NCI-H345 treated with DMSO at 0.1 percent for 48 hours (cell line): ENCODE results near the gene KRT24.
"Not testable (repeated sequence)": the region's sequence is repeated elsewhere in the genome, so short reads cannot be mapped to it uniquely, and the experiment has no call there.

Source experiments
- DNase-seq: peaks from one replicate; lab custom pipeline; 2025; ENCODE audit not compliant: unreplicated experiment; lab: John Stamatoyannopoulos, UW

Gene KRT24

GRCh38 chr17:40703652-40704051, at the start of gene KRT24:
TSS of gene KRT24 (minus strand) at chr17:40703752. CDS start at chr17:40703693, 59 bp downstream.
- DNase-seq: no peak

DNA sequence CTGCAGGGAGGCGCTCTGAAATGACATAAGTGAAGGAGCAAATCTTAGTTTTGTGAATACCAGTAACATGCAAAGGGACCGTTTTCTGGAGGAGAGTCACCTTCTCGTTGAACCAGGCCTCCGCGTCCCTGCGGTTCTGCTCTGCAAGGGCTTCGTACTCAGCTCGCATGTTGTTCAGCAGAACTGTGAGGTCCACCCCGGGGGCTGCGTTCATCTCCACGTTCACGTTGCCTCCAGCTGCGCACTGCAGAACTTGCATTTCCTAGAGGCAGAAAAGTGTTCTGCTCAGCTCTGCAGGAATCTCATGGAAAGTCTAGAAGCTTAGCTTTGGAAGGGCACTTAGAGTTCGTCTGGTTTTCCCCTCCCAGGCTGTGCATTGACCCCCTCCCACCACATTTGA, 47.5 kb upstream of the KRT24 start:
- DNase-seq: no peak

GRCh38 chr17:40750391-40750790, 46.8 kb upstream of the KRT24 start:
- no peak for DNase-seq

DNA sequence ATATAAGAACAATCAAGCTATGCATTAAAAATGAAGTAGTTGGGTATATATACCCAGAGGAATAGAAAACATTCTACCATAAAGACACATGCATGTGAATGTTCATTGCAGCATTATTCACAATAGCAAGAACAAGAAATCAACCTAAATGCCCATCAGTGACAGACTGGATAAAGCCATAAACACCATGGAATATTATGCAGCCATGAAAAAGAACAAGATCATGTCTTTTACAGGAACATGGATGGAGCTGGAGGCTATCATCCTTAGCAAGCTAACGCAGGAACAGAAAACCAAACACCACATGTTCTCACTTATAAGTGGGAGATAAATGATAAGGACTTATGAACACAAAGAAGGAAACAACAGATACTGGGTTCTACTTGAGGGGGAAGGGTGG, 45.1 kb upstream of the KRT24 start:
- not testable (repeated sequence) for DNase-seq

DNA sequence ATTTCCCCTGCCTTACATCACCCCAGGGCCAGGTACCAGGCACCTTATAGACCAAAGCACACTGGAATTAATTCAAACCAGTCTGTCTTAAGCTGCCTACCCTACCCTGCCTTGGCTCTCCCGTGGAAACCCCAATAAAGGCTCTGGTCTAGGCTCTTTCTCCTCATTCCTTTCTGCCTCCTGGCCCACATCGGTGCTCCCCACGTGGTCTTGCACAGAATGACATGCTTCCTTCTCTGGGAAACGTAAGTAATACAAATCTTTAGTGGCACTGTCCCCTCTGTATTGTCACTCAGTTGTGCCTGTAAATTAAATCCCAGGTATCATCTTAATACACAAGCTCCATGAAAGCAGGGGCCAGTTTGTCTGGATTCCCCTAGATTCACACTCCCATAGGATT, 35.0 kb upstream of the KRT24 start:
- no peak for DNase-seq

- DNase-seq: no peak
Observed at GRCh38 chr17:40735016-40735415, 31.5 kb upstream of the KRT24 start.

GRCh38 chr17:40734018-40734417, 30.5 kb upstream of the KRT24 start:
- DNase-seq: no peak

GRCh38 chr17:40730970-40731369, 27.4 kb upstream of the KRT24 start:
- DNase-seq: no peak

GRCh38 chr17:40727447-40728231, 24.1 kb upstream of the KRT24 start:
- no peak for DNase-seq

- no peak for DNase-seq
Observed at GRCh38 chr17:40726919-40727318, 23.4 kb upstream of the KRT24 start.

GRCh38 chr17:40724656-40725055, 21.1 kb upstream of the KRT24 start:
- no peak for DNase-seq

DNA sequence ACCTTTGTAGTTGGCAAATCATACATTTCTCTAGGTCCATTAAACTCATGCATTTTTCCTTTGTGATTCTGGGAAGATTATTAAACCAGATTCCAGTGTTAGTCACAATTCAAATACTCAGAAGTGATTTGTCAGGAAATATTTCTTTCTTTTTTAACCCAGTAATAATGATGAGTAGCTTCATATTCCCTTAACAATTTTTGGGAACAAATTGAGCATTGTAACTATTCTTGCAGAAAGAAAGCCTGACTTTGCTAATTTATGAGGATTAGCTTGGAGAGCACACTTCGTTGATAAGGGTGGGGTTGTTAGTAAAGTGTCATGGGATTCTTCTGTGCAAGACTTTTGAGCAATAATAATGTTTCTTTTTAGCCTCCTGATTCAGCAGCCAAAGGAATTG, 18.7 kb upstream of the KRT24 start:
- DNase-seq: no peak

GRCh38 chr17:40720899-40721298, 17.3 kb upstream of the KRT24 start:
- DNase-seq: no peak

DNA sequence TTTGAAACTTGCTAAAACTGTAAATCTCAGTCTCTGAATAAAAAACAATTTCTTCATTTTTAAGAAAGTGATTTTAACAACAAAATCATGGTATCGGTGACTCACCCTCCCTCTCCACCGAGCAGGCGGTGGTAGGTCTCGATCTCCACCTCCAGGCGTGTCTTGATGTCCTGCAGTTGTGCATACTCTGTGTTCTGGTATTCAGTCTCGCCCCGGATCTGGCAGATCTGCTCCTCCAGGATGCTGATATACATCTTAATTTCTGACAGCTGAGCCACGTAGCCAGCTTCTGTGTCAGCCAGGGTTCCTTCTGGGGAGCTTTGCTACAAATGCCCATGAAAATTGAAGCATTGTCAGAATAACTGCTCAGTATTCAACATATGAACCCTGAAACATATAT, 15.4 kb upstream of the KRT24 start:
- DNase-seq: no peak

GRCh38 chr17:40717776-40718175, 14.2 kb upstream of the KRT24 start:
- no peak for DNase-seq

- DNase-seq: no peak
Observed at GRCh38 chr17:40714473-40714872, 10.9 kb upstream of the KRT24 start.

- DNase-seq: no peak
Observed at GRCh38 chr17:40707745-40708144, 4.2 kb upstream of the KRT24 start.

DNA sequence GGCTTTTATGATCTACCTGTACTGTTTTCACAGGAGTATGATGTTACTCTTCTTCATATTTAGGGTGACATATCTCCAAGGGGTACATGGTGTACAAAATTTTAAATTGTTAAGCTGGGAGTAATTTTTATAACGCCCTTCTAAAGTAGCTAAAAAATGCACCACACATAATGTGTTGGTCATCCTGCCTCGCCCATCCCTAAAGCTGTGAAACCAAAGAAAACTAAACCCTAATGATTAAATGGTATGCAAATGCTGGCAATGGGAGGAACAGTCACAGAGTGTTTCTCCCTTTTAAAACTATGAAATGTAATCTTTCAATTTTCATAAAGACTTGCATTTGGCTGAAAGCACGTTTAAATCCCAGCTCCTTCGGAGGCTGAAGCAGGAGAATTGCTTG, 2.0 kb upstream of the KRT24 start:
- no peak for DNase-seq

DNA sequence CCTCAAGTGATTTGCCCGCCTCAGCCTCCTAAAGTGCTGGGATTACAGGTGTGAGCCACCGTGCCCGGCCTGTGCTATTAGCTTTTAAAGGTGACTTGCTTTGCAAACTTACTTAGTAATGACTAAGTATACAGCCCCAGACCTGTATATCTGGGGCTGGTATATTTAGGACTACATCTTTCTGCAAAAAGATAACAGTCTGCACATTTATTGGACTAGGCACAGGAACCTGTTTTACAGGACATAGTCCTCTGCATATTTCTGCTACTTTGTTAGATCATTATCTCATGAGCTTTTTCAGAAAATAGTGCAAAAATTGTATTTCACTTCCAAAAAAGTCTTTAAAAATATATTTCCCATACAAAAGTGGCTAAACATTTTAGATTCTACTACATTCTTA, 1.3 kb downstream of the KRT24 start:
- no peak for DNase-seq

GRCh38 chr17:40699853-40700252, 3.7 kb downstream of the KRT24 start:
- no peak for DNase-seq

GRCh38 chr17:40699371-40699770, 4.2 kb downstream of the KRT24 start:
- DNase-seq: no peak

DNA sequence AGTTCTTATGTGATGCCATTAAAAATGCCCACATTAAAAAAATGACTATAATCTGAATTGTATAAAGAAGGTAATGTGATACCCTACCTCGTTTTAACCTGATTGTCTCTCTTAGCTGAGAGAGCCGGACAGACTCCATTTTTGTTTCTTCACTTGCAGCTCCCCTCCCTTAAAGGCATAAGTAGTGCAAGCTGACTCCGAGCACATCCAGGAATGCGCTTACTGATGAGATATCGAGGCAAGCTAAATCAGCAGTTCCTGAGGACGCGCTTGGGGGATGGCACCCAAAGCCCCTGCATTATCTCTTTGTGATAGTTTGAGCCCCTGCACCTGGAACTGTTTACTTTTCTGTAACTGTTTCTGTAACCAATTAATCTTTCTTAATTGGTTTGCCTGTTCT, 6.3 kb downstream of the KRT24 start:
- DNase-seq: no peak

DNA sequence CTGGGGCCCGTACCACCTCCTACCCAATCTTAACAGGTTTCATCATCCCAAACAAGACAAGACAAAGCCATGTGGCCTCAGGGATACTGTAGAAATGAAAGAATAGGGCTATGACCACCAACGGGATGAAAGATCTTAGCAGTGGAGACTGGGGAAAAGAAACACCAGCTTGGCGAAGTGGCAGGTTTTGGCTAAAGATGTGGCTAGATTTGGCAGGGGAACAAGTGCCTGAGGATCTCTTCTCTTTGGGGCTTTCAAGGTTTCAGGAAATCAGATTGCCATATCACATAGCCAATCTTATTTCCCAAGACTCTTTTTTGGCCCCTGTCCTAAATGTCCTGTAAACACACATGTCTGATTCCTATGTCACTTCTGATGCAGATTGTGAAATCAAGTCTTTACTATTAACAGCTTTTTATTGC, 6.9 kb downstream of the KRT24 start:
- DNase-seq: no peak
